H1 (cell line): ENCODE measurements around the gene CCDC136. TPM values are rescaled to one million over a fixed set of nuclear protein-coding genes. Genes with fewer than 3 reads are reported as not detected.

ENCODE experiments used
- CTCF ChIA-PET: fragments of 300-600 bp; sonication (Branson Sonifier 250); formaldehyde crosslinking; loops from one replicate; lab custom pipeline; 2021; ENCODE audit not compliant: partially characterized antibody; lab: Charles Lee
- POLR2A ChIA-PET: fragments of 300-600 bp; sonication (Branson Sonifier 250); formaldehyde crosslinking; loops from one replicate; lab custom pipeline; 2021; ENCODE audit warnings: inconsistent platforms; ENCODE audit not compliant: partially characterized antibody; lab: Charles Lee
- DNase-seq, 2 experiments: peaks; one replicate each; pipeline versions ENCODE4 v3.0.0 to v3.0.0-alpha.2; 2010 to 2022; ENCODE audit warnings: low spot score in 2 of 2, low read depth in 1 of 2, mixed read lengths in 1 of 2
- FAIRE-seq: peaks from 2 replicates; lab custom pipeline; 2011; peaks lifted over from hg19 to GRCh38; lab: Jason Lieb, UNC
- H2AFZ ChIP-seq: 2 replicates; pipeline ENCODE4 v1.8.1; 2012; ENCODE audit warnings: low read length, inconsistent platforms
- H2AK5ac ChIP-seq: 2 replicates; pipeline ENCODE4 v1.6.1; 2013; ENCODE audit warnings: low read depth, low read length
- H2BK120ac ChIP-seq: replicated peaks from 2 replicates; pipeline ENCODE3; 2013; ENCODE audit warnings: low read depth, low read length, inconsistent platforms
- H2BK12ac ChIP-seq: 2 replicates; pipeline ENCODE4 v1.6.1; 2013; ENCODE audit warnings: low read depth, low read length
- H2BK15ac ChIP-seq: 2 replicates; pipeline ENCODE4 v1.6.1; 2013; ENCODE audit warnings: low read length
- H2BK20ac ChIP-seq: 2 replicates; pipeline ENCODE4 v1.6.1; 2013; ENCODE audit warnings: low read length
- H2BK5ac ChIP-seq: 2 replicates; pipeline ENCODE4 v1.6.1; 2013; ENCODE audit warnings: low read depth, low read length
- H3K14ac ChIP-seq: 2 replicates; pipeline ENCODE4 v1.6.1; 2013; ENCODE audit warnings: inconsistent platforms; ENCODE audit not compliant: insufficient read length
- H3K18ac ChIP-seq: 2 replicates; pipeline ENCODE4 v1.6.1; 2013; ENCODE audit warnings: low read length; ENCODE audit errors: extremely low read depth
- H3K23ac ChIP-seq: 2 replicates; pipeline ENCODE4 v1.6.1; 2013; ENCODE audit warnings: inconsistent platforms; ENCODE audit not compliant: insufficient read length
- H3K23me2 ChIP-seq: 2 replicates; pipeline ENCODE4 v1.6.1; 2013; ENCODE audit warnings: low read depth, low read length
- H3K27ac ChIP-seq: 2 replicates; pipeline ENCODE4 v1.6.1; 2011; ENCODE audit warnings: low read depth, low read length, inconsistent platforms
- H3K27me3 ChIP-seq, 4 experiments: replicated peaks in 1 of 4; 1 replicate in 1 of 4; 2 replicates in 3 of 4; pipeline versions ENCODE4 v1.6.1 to v1.8.1; 2011 to 2013; ENCODE audit warnings: low read length in 3 of 4, mild to moderate bottlenecking in 3 of 4, inconsistent platforms in 2 of 4, mixed read lengths in 2 of 4, moderate library complexity in 1 of 4; ENCODE audit not compliant: control insufficient read depth in 3 of 4, insufficient read depth in 3 of 4; ENCODE audit errors: extremely low read depth in 1 of 4
- H3K36me3 ChIP-seq, 4 experiments: 2 replicates each; pipeline versions ENCODE4 v1.6.1 to v1.8.1; 2011 to 2013; ENCODE audit warnings: mild to moderate bottlenecking in 4 of 4, low read length in 3 of 4, moderate library complexity in 2 of 4, control low read depth in 1 of 4, inconsistent platforms in 1 of 4; ENCODE audit not compliant: insufficient read depth in 4 of 4, control insufficient read depth in 2 of 4
- H3K4ac ChIP-seq: replicated peaks from 2 replicates; pipeline ENCODE3; 2013; ENCODE audit warnings: low read length, low read depth, mixed read lengths, inconsistent platforms; ENCODE audit not compliant: insufficient read length
- H3K4me1 ChIP-seq, 4 experiments: replicated peaks in 1 of 4; 1 replicate in 1 of 4; 2 replicates in 3 of 4; pipeline versions ENCODE4 v1.6.1 to v1.8.1; 2011 to 2013; ENCODE audit warnings: low read length in 3 of 4, inconsistent platforms in 2 of 4, mixed read lengths in 1 of 4; ENCODE audit not compliant: insufficient read depth in 4 of 4, control insufficient read depth in 3 of 4
- H3K4me2 ChIP-seq, 2 experiments: 2 replicates each; pipeline versions ENCODE4 v1.6.1 to v1.8.1; 2011 to 2013; ENCODE audit warnings: low read depth in 2 of 2, low read length in 2 of 2, control low read depth in 1 of 2, inconsistent platforms in 1 of 2, mild to moderate bottlenecking in 1 of 2; ENCODE audit not compliant: insufficient read depth in 1 of 2
- H3K4me3 ChIP-seq, 4 experiments: fragments of 200-600, 300-600 bp in 1 of 4; sonication (generic), shearing (Covaris generic), sonication (Bioruptor Twin) in 1 of 4; 2 replicates each; pipeline versions ENCODE4 v1.5.1 to v1.8.1; 2011 to 2016; ENCODE audit warnings: low read length in 4 of 4, low read depth in 3 of 4, control low read depth in 2 of 4, inconsistent platforms in 2 of 4, mild to moderate bottlenecking in 2 of 4, mixed read lengths in 1 of 4, moderate library complexity in 1 of 4; ENCODE audit not compliant: insufficient read depth in 2 of 4; ENCODE audit errors: extremely low read depth in 1 of 4
- H3K56ac ChIP-seq: replicated peaks from 2 replicates; pipeline ENCODE3; 2013; ENCODE audit warnings: low read depth, mild to moderate bottlenecking, mixed read lengths, low read length, inconsistent platforms; ENCODE audit not compliant: insufficient read length
- H3K79me1 ChIP-seq: 2 replicates; pipeline ENCODE4 v1.6.1; 2013; ENCODE audit warnings: low read depth, low read length, control low read depth
- H3K79me2 ChIP-seq, 2 experiments: 2 replicates each; pipeline versions ENCODE4 v1.6.1 to v1.8.1; 2012 to 2013; ENCODE audit warnings: low read length in 2 of 2, mild to moderate bottlenecking in 2 of 2, inconsistent platforms in 1 of 2; ENCODE audit not compliant: insufficient read depth in 2 of 2, control insufficient read depth in 1 of 2
- H3K9ac ChIP-seq, 4 experiments: replicated peaks in 1 of 4; 1 replicate in 1 of 4; 2 replicates in 3 of 4; pipeline versions ENCODE4 v1.6.1 to v1.8.1; 2011 to 2013; ENCODE audit warnings: low read depth in 3 of 4, low read length in 3 of 4, control low read depth in 2 of 4, mild to moderate bottlenecking in 2 of 4, moderate library complexity in 2 of 4, inconsistent platforms in 1 of 4; ENCODE audit errors: extremely low read depth in 1 of 4
- H3K9me3 ChIP-seq, 2 experiments: 2 replicates each; pipeline versions ENCODE4 v1.6.1 to v1.8.1; 2012 to 2013; ENCODE audit warnings: mild to moderate bottlenecking in 2 of 2, moderate library complexity in 2 of 2, control low read depth in 1 of 2, inconsistent platforms in 1 of 2, low read depth in 1 of 2, low read length in 1 of 2, mixed read lengths in 1 of 2; ENCODE audit not compliant: insufficient read depth in 2 of 2
- H4K20me1 ChIP-seq, 2 experiments: replicated peaks in 1 of 2; 2 replicates each; pipeline versions ENCODE3 to v1.8.1; 2011 to 2013; ENCODE audit warnings: inconsistent platforms in 2 of 2, low read length in 2 of 2, mild to moderate bottlenecking in 1 of 2; ENCODE audit not compliant: insufficient read depth in 2 of 2, control insufficient read depth in 1 of 2
- H4K5ac ChIP-seq: 2 replicates; pipeline ENCODE4 v1.6.1; 2013; ENCODE audit warnings: low read length, low read depth, mixed read lengths, inconsistent platforms; ENCODE audit not compliant: insufficient read length
- H4K8ac ChIP-seq: 2 replicates; pipeline ENCODE4 v1.8.0; 2013; ENCODE audit warnings: mild to moderate bottlenecking, moderate library complexity, low read length, inconsistent platforms; ENCODE audit not compliant: insufficient read depth; ENCODE audit errors: extremely low read depth
- H4K91ac ChIP-seq: replicated peaks from 2 replicates; pipeline ENCODE3; 2013; ENCODE audit warnings: low read length, mixed read lengths, inconsistent platforms; ENCODE audit not compliant: insufficient read length
- BACH1 ChIP-seq: IDR thresholded peaks from 2 replicates; pipeline ENCODE4 v1.6.1; 2012; ENCODE audit warnings: low read length, improper control_type of control experiment
- CHD1 ChIP-seq: IDR thresholded peaks from 2 replicates; pipeline ENCODE4 v1.6.1; 2012; ENCODE audit warnings: low read depth, low read length, improper control_type of control experiment
- PHF8 ChIP-seq: fragments of 200-600 bp; sonication (generic); conservative IDR thresholded peaks from 2 replicates; pipeline ENCODE4 v1.7.1; 2012; ENCODE audit warnings: low read depth, mild to moderate bottlenecking, inconsistent platforms, low read length, moderate library complexity
- POLR2AphosphoS5 ChIP-seq: IDR thresholded peaks from 2 replicates; pipeline ENCODE4 v1.6.1; 2011; ENCODE audit warnings: low read depth, low read length
- RAD21 ChIP-seq, 2 experiments: IDR thresholded peaks in 1 of 2; conservative IDR thresholded peaks in 1 of 2; 2 replicates each; pipeline ENCODE4 v1.6.1; 2011; ENCODE audit warnings: low read depth in 2 of 2, low read length in 2 of 2, improper control_type of control experiment in 1 of 2, inconsistent platforms in 1 of 2, mild to moderate bottlenecking in 1 of 2, moderate library complexity in 1 of 2
- RBBP5 ChIP-seq: IDR thresholded peaks from 2 replicates; pipeline ENCODE4 v1.7.1; 2012; ENCODE audit warnings: low read depth, mild to moderate bottlenecking, inconsistent platforms, low read length, moderate library complexity, borderline replicate concordance
- SIRT6 ChIP-seq: IDR thresholded peaks from one replicate; pipeline ENCODE4 v1.7.1; 2012; ENCODE audit warnings: low read length, inconsistent platforms
- SIX5 ChIP-seq: IDR thresholded peaks from 2 replicates; pipeline ENCODE4 v1.6.1; 2011; ENCODE audit warnings: mild to moderate bottlenecking, low read depth, low read length
- TBP ChIP-seq: IDR thresholded peaks from 2 replicates; pipeline ENCODE4 v1.6.1; 2011; ENCODE audit warnings: low read depth, low read length, improper control_type of control experiment
- WGBS, 2 experiments: shearing (Covaris generic) in 1 of 2; methylation state at CpG; one replicate each; pipeline versions ENCODE4 v1.1.6 to v1.1.7; 2013 to 2015; ENCODE audit warnings: low lambda C conversion rate in 2 of 2, mixed read lengths in 2 of 2, inconsistent platforms in 1 of 2, low coverage in 1 of 2, missing lambda C conversion rate in 1 of 2; ENCODE audit not compliant: insufficient replicate concordance in 2 of 2, insufficient coverage in 1 of 2, insufficient read length in 1 of 2; ENCODE audit errors: extremely low coverage in 1 of 2, missing lambda C conversion rate in 1 of 2; 5-methylcytosine and 5-hydroxymethylcytosine counted together
- polyA plus RNA-seq, 7 experiments: library from polyadenylated mRNA; depleted of rRNA in 3 of 7; stranded (reverse) in 5 of 7; unstranded in 2 of 7; fragments of >200 nt in 5 of 7; fragments of 200-250 nt in 2 of 7; gene quantifications; 1 replicate in 5 of 7; 2 replicates in 1 of 7; 4 replicates in 1 of 7; pipeline versions ENCODE4 v1.2.1 to v1.2.3, GENCODE V29; 2011 to 2013; ENCODE audit warnings: missing spikeins in 2 of 7, mixed read lengths in 2 of 7
- total RNA-seq: library from RNA; stranded (reverse); fragmentation: NEBNext Ultra II Directional; extraction: Animal tissue kit (Norgen Biotek cat#: 25700); gene quantifications from 2 replicates; pipeline ENCODE4 v1.2.1, GENCODE V29; 2021

Gene CCDC136
- total and polyA plus RNA-seq, 2 of the 8 experiments (the other 6 are each of a cell fraction or from before 2014, with no cell fraction given), result 35.6 to 47.7 TPM

GRCh38 chr7:128841171-128841690 lies 49.5 kb downstream of the CCDC136 start:
- H4K8ac ChIP-seq, result no peak overlapping the region
- no peak for FAIRE-seq
- H3K18ac ChIP-seq, result peak overlapping the region; percentile 60; the same call in 1 of the 2 replicates
- no peak overlapping the region for H3K14ac ChIP-seq
- no peak overlapping the region for H3K9ac ChIP-seq
- H3K4me2 ChIP-seq, result no peak overlapping the region
- peak overlapping the region; percentile 75; the same call in 1 of the 2 replicates for H2BK5ac ChIP-seq
- CTCF ChIA-PET, result interaction anchor here (0.7 to 11.5 kb wide), 18 partner anchors 7 to 102 kb away, joined by 3 to 148 read pairs (median 6); partner anchors contain the start of genes ATP6V1F, CALU and CCDC136
- POLR2A ChIA-PET, result interaction anchor here (1.4 to 2.7 kb wide), 2 partner anchors 9 to 42 kb away, joined by 3 to 15 read pairs; no protein-coding TSS in a partner anchor
- peak overlapping the region; percentile 72; the same call in 1 of the 2 replicates for H2BK20ac ChIP-seq
- H3K23ac ChIP-seq, result no peak overlapping the region
- H3K4ac ChIP-seq, result no peak overlapping the region
- H4K20me1 ChIP-seq, result no peaks in the 10 kb centered on the region
- H2BK12ac ChIP-seq, result peak overlapping the region; percentile 62; the same call in 1 of the 2 replicates
- H3K36me3 ChIP-seq, result no peaks in the 10 kb centered on the region
- no peaks in the 10 kb centered on the region for H3K9me3 ChIP-seq
- TF ChIP-seq CHD1, result no peak
- no peak for TF ChIP-seq SIRT6
- no peak for TF ChIP-seq POLR2AphosphoS5
- no peak for TF ChIP-seq BACH1
- no peak for TF ChIP-seq TBP
- no peak for TF ChIP-seq PHF8
- no peak for TF ChIP-seq RBBP5
- no peak for TF ChIP-seq RAD21 (IDR thresholded peaks at IDR 0.05 in 1 of 2, conservative IDR thresholded peaks at IDR 0.05 in 1 of 2; ENCODE audit: low read depth in 2 of 2, low read length in 2 of 2)
- TF ChIP-seq SIX5, result no peak
- peaks cover 0 to 10% (median 5%) of the 10 kb centered on the region in 4 experiments; a peak in 6 of 7 replicates for H3K4me1 ChIP-seq
- H3K23me2 ChIP-seq, result no peaks in the 10 kb centered on the region
- no peak overlapping the region for H4K5ac ChIP-seq
- peak overlapping the region; percentile 72; the same call in 1 of the 2 replicates for H2AK5ac ChIP-seq
- no peaks in the 10 kb centered on the region; a peak in 1 of 7 replicates for H3K27me3 ChIP-seq
- H4K91ac ChIP-seq, result peak overlapping the region; percentile 52
- H3K27ac ChIP-seq, result no peak overlapping the region
- H3K79me1 ChIP-seq, result no peaks in the 10 kb centered on the region
- no peak overlapping the region for H2AFZ ChIP-seq
- peak overlapping the region; percentile 55; the same call in 1 of the 2 replicates for H2BK15ac ChIP-seq
- no peak for DNase-seq
- H3K79me2 ChIP-seq, result no peaks in the 10 kb centered on the region
- H3K56ac ChIP-seq, result no peak overlapping the region
- WGBS, 2 experiments, result 95% methylated on average over 17 of the region's 17 CpGs; no CpG with 5 or more reads in 1 of the 2 experiments
- no peak overlapping the region for H2BK120ac ChIP-seq
- H3K4me3 ChIP-seq, result no peak overlapping the region
